ENCODE data around the gene WDFY4. TPM values are rescaled to one million over a fixed set of nuclear protein-coding genes. Genes with fewer than 3 reads are reported as not detected.

Gene WDFY4
- total and polyA plus RNA-seq, 2 of the 13 experiments (the other 11 are each of a cell fraction or from before 2014, with no cell fraction given), result not detected

GRCh38 chr10:48881937-48882336, 197.3 kb downstream of the WDFY4 start:
- intact Hi-C loops (cut with micrococcal nuclease; ENCODE audit: unreplicated experiment), result no loop called here
- Histone ChIP-seq H3K9me3 (ENCODE audit: low read length) (no peaks in the 10 kb centered on the region), H3K4me2 (ENCODE audit: low read depth, low read length) (no peak overlapping the region), H3K36me3 (replicated peaks in 1 of 2; ENCODE audit: control insufficient read depth in 1 of 2, insufficient read depth in 2 of 2, low read length in 2 of 2) (no peaks in the 10 kb centered on the region), H2AFZ (ENCODE audit: low read length) (no peak overlapping the region), H4K20me1 (ENCODE audit: insufficient read depth, low read length) (no peaks in the 10 kb centered on the region), H3K4me3 (replicated peaks in 1 of 3; ENCODE audit: insufficient read depth in 1 of 3, low read depth in 2 of 3, low read length in 3 of 3) (no peak overlapping the region), H3K27ac (ENCODE audit: extremely low read length, insufficient read depth, low read length) (no peak overlapping the region), H3K27me3 (ENCODE audit: control insufficient read depth in 1 of 2, insufficient read depth in 2 of 2, low read length in 2 of 2) (no peaks in the 10 kb centered on the region; a peak in 1 of 5 replicates), H3K9ac (ENCODE audit: insufficient read depth, low read depth, low read length) (no peak overlapping the region), H3K4me1 (ENCODE audit: insufficient read depth, low read length) (no peaks in the 10 kb centered on the region), H3K79me2 (ENCODE audit: insufficient read depth, low read length) (no peaks in the 10 kb centered on the region)
- CTCF ChIA-PET (ENCODE audit: low intra/inter-chr PET ratio, low total read pairs), result no interaction called here
- WGBS (ENCODE audit: low lambda C conversion rate), result 0% methylated on average over 1 of the region's 1 CpG
- no TSS peak for BruUV-seq (replicated peaks)
- in situ Hi-C loops (cut with HindIII; ENCODE audit: extremely low pct_ligation_motif_present, low pct_unique_long_range_greater_than_20kb), result loop anchor here (10.0 kb wide), 1 partner anchor 283 kb away; no protein-coding TSS in a partner anchor
- POLR2A ChIA-PET, result no interaction called here
- no peak for FAIRE-seq
- no peak for TF ChIP-seq POLR2A (IDR thresholded peaks at IDR 0.05; ENCODE audit: insufficient read depth in 1 of 2, low read depth in 2 of 2, low read length in 2 of 2)
- TF ChIP-seq ZNF614 (CRISPR knock-in tag; IDR thresholded peaks at IDR 0.05; ENCODE audit: borderline replicate concordance), result no peak
- no peak for TF ChIP-seq ZNF501 (CRISPR knock-in tag; IDR thresholded peaks at IDR 0.05)
- no peak for TF ChIP-seq ATM (IDR thresholded peaks at IDR 0.05; ENCODE audit: borderline replicate concordance)
- TF ChIP-seq HNRNPUL1 (IDR thresholded peaks at IDR 0.05; ENCODE audit: low read depth, low read length), result no peak
- TF ChIP-seq FOXM1 (CRISPR knock-in tag; IDR thresholded peaks at IDR 0.05), result no peak
- TF ChIP-seq ZNF678 (CRISPR knock-in tag; IDR thresholded peaks at IDR 0.05), result no peak
- no peak for TF ChIP-seq ZNF674 (CRISPR knock-in tag; IDR thresholded peaks at IDR 0.05; ENCODE audit: low read depth)
- TF ChIP-seq ARNTL (CRISPR knock-in tag; IDR thresholded peaks at IDR 0.05), result no peak
- no peak for ATAC-seq
- no peak for DNase-seq (ENCODE audit: low spot score)

DNA sequence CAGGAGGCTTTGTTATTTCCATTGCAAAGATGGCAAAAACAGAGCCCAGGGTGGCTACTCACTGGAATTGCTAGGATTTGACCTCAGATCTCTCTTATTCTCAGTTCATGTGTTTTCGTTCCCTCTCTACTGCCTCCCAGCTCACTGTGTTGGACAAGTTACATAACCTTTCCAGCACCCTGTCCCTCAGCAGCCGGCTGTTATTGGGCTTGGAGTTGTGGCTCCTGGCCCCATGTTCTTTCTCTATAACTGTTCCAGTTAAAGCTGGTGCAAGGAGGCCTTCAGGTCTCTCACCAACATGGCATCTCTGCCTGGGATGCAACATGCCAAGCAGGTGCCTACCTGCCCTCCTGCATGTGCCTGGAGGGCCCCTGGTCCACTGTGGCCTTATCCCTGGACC, 198.2 kb downstream of the WDFY4 start:
- TF ChIP-seq KLF11 (CRISPR knock-in tag; IDR thresholded peaks at IDR 0.05) (no peak), NCOR1 (IDR thresholded peaks at IDR 0.05; ENCODE audit: borderline replicate concordance, low read length) (no peak)
- TF ChIP-seq, protein P1, sequence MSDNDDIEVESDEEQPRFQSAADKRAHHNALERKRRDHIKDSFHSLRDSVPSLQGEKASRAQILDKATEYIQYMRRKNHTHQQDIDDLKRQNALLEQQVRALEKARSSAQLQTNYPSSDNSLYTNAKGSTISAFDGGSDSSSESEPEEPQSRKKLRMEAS (IDR thresholded peaks at IDR 0.05), result no peak
- Histone ChIP-seq H3K27ac (ENCODE audit: extremely low read length, insufficient read depth, low read length) (no peak overlapping the region), H3K4me3 (replicated peaks in 1 of 3; ENCODE audit: insufficient read depth in 1 of 3, low read depth in 2 of 3, low read length in 3 of 3) (no peak overlapping the region), H3K9ac (ENCODE audit: insufficient read depth, low read depth, low read length) (no peak overlapping the region), H2AFZ (ENCODE audit: low read length) (no peak overlapping the region), H3K27me3 (ENCODE audit: control insufficient read depth in 1 of 2, insufficient read depth in 2 of 2, low read length in 2 of 2) (no peaks in the 10 kb centered on the region; a peak in 1 of 5 replicates), H3K36me3 (replicated peaks in 1 of 2; ENCODE audit: control insufficient read depth in 1 of 2, insufficient read depth in 2 of 2, low read length in 2 of 2) (no peaks in the 10 kb centered on the region), H3K4me2 (ENCODE audit: low read depth, low read length) (no peak overlapping the region), H4K20me1 (ENCODE audit: insufficient read depth, low read length) (no peaks in the 10 kb centered on the region), H3K9me3 (ENCODE audit: low read length) (no peaks in the 10 kb centered on the region), H3K4me1 (ENCODE audit: insufficient read depth, low read length) (no peaks in the 10 kb centered on the region), H3K79me2 (ENCODE audit: insufficient read depth, low read length) (no peaks in the 10 kb centered on the region)
- DNase-seq (ENCODE audit: low spot score) (no peak), FAIRE-seq (no peak), ATAC-seq (no peak)
- WGBS (ENCODE audit: low lambda C conversion rate), result 41% methylated on average over 2 of the region's 2 CpGs
- BruUV-seq (replicated peaks), result no TSS peak
- ChIA-PET CTCF (ENCODE audit: low intra/inter-chr PET ratio, low total read pairs) (no interaction called here), POLR2A (no interaction called here)
- in situ Hi-C loops (cut with HindIII; ENCODE audit: extremely low pct_ligation_motif_present, low pct_unique_long_range_greater_than_20kb) (loop anchor here (10.0 kb wide), 1 partner anchor 282 kb away; no protein-coding TSS in a partner anchor), intact Hi-C loops (cut with micrococcal nuclease; ENCODE audit: unreplicated experiment) (no loop called here)

Measured in HepG2 (cell line).